VCaP (cell line): Measurements from ENCODE around the gene C9orf72.

ENCODE experiments used
- H3K27ac ChIP-seq: fragments of 450-650 bp; 2 replicates; pipeline ENCODE4 v1.5.1; 2017
- TF ChIP-seq, protein P1 (sequence below): fragments of 450-650 bp; conservative IDR thresholded peaks from 2 replicates; pipeline ENCODE4 v1.5.1; 2017; ENCODE audit warnings: mild to moderate bottlenecking, moderate library complexity

The C9orf72 gene

GRCh38 chr9:27527702-27528075 lies 45.6 kb downstream of the C9orf72 start:
- no peak overlapping the region for H3K27ac ChIP-seq
- TF ChIP-seq, protein P1, sequence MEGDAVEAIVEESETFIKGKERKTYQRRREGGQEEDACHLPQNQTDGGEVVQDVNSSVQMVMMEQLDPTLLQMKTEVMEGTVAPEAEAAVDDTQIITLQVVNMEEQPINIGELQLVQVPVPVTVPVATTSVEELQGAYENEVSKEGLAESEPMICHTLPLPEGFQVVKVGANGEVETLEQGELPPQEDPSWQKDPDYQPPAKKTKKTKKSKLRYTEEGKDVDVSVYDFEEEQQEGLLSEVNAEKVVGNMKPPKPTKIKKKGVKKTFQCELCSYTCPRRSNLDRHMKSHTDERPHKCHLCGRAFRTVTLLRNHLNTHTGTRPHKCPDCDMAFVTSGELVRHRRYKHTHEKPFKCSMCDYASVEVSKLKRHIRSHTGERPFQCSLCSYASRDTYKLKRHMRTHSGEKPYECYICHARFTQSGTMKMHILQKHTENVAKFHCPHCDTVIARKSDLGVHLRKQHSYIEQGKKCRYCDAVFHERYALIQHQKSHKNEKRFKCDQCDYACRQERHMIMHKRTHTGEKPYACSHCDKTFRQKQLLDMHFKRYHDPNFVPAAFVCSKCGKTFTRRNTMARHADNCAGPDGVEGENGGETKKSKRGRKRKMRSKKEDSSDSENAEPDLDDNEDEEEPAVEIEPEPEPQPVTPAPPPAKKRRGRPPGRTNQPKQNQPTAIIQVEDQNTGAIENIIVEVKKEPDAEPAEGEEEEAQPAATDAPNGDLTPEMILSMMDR = no peak

- TF ChIP-seq, protein P1 = no peak
- no peak within 1 kb of the TSS for H3K27ac ChIP-seq
Observed at GRCh38 chr9:27524236-27524635, 49.0 kb downstream of the C9orf72 start, which contains the start of gene IFNK. TSS of gene IFNK (plus strand) at chr9:27524290. CDS start at chr9:27524337, 47 bp downstream.

DNA sequence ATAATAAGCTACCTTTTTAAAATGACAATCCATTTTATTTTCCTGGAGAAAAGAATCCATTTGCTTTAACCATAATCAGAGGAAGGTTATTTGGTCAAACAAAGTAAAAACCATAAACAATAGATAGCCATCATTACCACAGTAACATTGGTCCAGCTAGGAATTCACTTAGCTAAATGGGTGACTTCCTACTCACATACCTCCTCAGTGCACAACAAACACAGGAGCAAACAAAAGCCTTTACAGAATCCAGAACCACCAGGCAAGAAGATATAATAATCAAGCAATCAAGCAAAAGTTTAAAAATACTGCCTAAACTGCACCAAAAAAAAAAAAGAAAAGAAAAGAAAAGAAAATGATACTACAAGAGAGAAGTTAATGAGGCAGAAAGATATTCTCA lies 50.1 kb downstream of the C9orf72 start:
- H3K27ac ChIP-seq = no peak overlapping the region
- TF ChIP-seq, protein P1 = no peak

DNA sequence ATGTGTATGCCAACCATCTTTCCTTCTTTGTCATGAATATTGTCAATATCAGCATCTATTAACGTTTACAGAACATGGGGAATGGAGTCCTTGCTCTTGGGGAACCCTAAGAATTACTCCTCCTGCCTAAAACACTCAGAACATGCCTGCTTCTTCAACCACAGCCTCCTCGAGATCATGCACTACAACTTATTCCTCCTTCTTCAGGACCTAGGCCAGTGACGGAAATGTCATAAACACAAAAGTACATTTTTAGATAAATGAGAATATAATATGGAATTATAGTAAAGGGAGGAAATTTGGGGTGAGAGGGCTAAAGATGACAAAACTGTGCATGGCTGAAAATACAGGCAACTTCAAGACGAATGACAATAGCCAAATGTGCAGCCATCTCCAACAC lies 52.3 kb downstream of the C9orf72 start:
- TF ChIP-seq, protein P1 = no peak
- H3K27ac ChIP-seq = no peak overlapping the region

DNA sequence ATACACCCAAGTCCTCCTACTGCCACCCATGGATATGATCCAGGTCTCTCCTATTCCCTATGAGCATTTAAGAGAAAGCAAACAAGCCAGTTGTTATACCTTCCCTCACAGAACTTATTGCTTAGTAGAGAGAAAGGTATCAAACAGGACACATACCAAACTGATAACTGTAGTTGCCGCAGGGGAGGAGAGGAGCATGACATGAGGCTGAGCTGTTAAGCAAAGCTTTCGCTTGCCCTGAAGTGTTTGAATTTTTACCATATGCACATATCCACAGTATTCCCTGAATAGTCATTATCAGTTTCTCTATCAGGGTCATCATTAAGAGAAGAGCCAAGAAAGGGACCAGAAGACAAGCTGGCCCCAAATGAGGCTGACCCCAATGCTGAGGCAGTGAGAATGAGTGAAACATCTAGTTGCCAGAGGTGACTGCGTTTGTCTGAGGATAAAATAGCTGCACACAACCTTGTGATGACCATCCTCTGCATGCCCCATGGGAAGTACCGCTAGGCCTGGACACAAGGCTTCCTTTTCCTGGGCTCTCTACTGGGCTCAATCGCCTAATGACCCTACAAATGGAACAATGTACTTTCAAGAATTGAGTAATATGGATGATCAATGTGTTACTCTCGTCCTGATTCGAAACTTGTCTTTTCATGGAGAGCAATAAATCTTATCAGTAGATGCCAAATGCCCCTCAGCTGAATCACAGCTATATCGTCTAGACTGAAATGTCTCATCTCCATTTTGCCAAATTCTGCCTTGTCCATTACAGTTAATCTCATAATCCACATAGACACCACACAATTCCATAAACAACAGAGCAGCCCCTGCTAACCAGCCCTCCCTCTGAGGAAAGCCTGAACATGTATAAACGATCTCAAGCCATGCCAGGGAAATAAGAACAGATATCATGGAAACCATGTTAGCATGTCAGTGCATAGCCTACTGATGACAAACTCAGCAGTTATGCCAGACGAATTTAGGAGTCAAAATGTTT lies 53.5 kb downstream of the C9orf72 start:
- H3K27ac ChIP-seq = no peak overlapping the region
- TF ChIP-seq, protein P1 = no peak

- H3K27ac ChIP-seq = no peak overlapping the region
Observed at GRCh38 chr9:27518809-27519208, 54.5 kb downstream of the C9orf72 start.

DNA sequence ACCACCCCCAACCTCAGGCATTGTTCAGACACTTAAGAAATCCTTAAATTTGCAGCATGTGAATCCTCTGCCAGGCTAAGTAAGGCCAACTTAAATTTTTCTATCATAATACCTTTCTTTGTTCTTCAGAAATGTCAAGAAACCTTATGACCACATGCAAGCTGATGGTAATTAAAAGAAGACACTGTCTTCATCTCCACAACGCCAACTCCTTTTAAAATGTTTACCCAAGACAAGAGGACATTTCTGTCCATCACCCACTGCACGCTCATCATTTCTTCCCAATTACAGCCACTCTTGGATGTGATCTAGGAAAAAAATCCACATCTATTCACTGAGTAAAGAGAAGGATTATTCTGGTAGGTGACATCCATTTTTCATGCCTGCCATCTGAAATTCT lies 55.3 kb downstream of the C9orf72 start:
- H3K27ac ChIP-seq = no peak overlapping the region
- TF ChIP-seq, protein P1 = no peak

More at GRCh38 chr9:27518809-27519208, 54.5 kb downstream of the C9orf72 start:
- TF ChIP-seq, protein P1 = no peak
